ENCODE results near the gene SAMD9L.

- TF ChIP-seq ZNF8 (CRISPR knock-in tag; IDR thresholded peaks at IDR 0.05): no peak
- TF ChIP-seq, protein P1, sequence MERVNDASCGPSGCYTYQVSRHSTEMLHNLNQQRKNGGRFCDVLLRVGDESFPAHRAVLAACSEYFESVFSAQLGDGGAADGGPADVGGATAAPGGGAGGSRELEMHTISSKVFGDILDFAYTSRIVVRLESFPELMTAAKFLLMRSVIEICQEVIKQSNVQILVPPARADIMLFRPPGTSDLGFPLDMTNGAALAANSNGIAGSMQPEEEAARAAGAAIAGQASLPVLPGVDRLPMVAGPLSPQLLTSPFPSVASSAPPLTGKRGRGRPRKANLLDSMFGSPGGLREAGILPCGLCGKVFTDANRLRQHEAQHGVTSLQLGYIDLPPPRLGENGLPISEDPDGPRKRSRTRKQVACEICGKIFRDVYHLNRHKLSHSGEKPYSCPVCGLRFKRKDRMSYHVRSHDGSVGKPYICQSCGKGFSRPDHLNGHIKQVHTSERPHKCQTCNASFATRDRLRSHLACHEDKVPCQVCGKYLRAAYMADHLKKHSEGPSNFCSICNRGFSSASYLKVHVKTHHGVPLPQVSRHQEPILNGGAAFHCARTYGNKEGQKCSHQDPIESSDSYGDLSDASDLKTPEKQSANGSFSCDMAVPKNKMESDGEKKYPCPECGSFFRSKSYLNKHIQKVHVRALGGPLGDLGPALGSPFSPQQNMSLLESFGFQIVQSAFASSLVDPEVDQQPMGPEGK (CRISPR knock-in tag; IDR thresholded peaks at IDR 0.05; ENCODE audit: borderline replicate concordance): no peak
- TF ChIP-seq GLIS3 (CRISPR knock-in tag; IDR thresholded peaks at IDR 0.05): no peak
- TF ChIP-seq ISL1 (CRISPR knock-in tag; IDR thresholded peaks at IDR 0.05): no peak
- TF ChIP-seq, protein P2, sequence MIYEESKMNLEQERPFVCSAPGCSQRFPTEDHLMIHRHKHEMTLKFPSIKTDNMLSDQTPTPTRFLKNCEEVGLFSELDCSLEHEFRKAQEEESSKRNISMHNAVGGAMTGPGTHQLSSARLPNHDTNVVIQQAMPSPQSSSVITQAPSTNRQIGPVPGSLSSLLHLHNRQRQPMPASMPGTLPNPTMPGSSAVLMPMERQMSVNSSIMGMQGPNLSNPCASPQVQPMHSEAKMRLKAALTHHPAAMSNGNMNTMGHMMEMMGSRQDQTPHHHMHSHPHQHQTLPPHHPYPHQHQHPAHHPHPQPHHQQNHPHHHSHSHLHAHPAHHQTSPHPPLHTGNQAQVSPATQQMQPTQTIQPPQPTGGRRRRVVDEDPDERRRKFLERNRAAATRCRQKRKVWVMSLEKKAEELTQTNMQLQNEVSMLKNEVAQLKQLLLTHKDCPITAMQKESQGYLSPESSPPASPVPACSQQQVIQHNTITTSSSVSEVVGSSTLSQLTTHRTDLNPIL (CRISPR knock-in tag; IDR thresholded peaks at IDR 0.05; ENCODE audit: low read depth): no peak
- no peak for TF ChIP-seq TCF4 (CRISPR knock-in tag; IDR thresholded peaks at IDR 0.05; ENCODE audit: borderline replicate concordance)
- TF ChIP-seq RARB (CRISPR knock-in tag; IDR thresholded peaks at IDR 0.05): no peak
Measured at GRCh38 chr7:93146472-93147141, 1.6 kb downstream of the SAMD9L start.
